Astrocyte (in vitro differentiated cells and primary cell): ENCODE results near the gene POTEF.
"Not testable (repeated sequence)": the region's sequence is repeated elsewhere in the genome, so short reads cannot be mapped to it uniquely, and the experiment has no call there.

Experiments used
- EZH2 ChIP-seq: IDR thresholded peaks from 2 replicates; pipeline ENCODE4 v1.6.1; 2012; ENCODE audit warnings: mild to moderate bottlenecking, low read length, inconsistent platforms; ENCODE audit not compliant: insufficient read depth
- TF ChIP-seq, protein P1 (sequence below): IDR thresholded peaks from 2 replicates; pipeline ENCODE4 v1.5.1; 2011; ENCODE audit warnings: low read depth, mild to moderate bottlenecking, inconsistent platforms, low read length, moderate library complexity; ENCODE audit not compliant: insufficient read depth

DNA sequence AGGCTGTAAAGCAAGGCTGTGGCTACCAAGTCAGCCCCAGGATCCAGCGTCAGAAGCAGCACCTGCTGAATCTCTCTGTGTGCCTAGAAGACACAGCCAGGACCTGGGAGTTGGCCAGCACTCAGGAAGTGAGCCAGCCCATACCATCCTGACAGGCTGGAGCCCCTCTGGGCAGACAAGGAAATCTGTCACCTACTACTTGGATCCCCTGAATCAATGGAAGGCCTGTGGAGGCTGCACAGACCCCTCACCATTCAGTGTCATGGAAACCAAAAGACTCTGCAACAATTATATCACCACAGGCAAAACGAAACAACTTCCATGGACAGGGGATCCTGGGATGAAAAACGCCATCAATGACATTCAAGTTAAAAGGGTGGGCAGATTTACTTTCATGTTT is 37.6 kb upstream of the POTEF start:
- TF ChIP-seq, protein P1, sequence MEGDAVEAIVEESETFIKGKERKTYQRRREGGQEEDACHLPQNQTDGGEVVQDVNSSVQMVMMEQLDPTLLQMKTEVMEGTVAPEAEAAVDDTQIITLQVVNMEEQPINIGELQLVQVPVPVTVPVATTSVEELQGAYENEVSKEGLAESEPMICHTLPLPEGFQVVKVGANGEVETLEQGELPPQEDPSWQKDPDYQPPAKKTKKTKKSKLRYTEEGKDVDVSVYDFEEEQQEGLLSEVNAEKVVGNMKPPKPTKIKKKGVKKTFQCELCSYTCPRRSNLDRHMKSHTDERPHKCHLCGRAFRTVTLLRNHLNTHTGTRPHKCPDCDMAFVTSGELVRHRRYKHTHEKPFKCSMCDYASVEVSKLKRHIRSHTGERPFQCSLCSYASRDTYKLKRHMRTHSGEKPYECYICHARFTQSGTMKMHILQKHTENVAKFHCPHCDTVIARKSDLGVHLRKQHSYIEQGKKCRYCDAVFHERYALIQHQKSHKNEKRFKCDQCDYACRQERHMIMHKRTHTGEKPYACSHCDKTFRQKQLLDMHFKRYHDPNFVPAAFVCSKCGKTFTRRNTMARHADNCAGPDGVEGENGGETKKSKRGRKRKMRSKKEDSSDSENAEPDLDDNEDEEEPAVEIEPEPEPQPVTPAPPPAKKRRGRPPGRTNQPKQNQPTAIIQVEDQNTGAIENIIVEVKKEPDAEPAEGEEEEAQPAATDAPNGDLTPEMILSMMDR: not testable (repeated sequence)
- not testable (repeated sequence) for TF ChIP-seq EZH2
